ENCODE data around the gene ADCY3.

ADCY3 gene

GRCh38 chr2:24845691-24846090, 74.3 kb downstream of the ADCY3 start:
- no peak overlapping the region for H3K27ac ChIP-seq
- no peak for TF ChIP-seq CTCF (conservative IDR thresholded peaks at IDR 0.05)
- no peak for TF ChIP-seq ZFX (IDR thresholded peaks at IDR 0.05)

- TF ChIP-seq CTCF (conservative IDR thresholded peaks at IDR 0.05) (no peak), ZFX (IDR thresholded peaks at IDR 0.05) (no peak)
- H3K27ac ChIP-seq: no peak overlapping the region
Observed at GRCh38 chr2:24844023-24844685, 75.9 kb downstream of the ADCY3 start.

DNA sequence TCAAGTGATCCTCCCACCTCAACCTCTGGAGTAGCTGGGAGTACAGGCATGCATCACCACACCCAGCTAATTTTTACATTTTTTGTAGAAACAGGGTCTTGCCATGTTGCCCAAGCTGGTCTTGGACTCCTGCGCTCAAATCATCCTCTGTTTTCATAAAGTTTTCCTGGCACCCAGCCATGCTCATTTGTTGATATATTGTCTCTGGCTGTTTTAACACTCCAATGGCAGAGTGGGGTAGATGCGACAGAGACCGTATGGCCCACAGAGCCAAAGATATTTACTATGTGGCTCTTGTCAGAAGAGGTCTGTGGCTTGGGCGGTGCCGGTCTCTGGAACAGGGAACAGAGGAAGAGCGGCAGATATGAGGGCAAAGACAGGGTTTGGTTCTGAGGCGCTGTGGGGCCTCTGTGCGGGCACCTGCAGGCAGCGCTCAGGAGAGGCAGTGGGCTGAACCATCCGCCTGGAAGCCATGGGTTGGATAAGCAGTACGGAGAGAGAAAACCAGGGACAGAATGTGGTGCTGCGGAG, 76.6 kb downstream of the ADCY3 start:
- no peak overlapping the region for H3K27ac ChIP-seq
- TF ChIP-seq CTCF (conservative IDR thresholded peaks at IDR 0.05) (no peak), ZFX (IDR thresholded peaks at IDR 0.05) (no peak)

DNA sequence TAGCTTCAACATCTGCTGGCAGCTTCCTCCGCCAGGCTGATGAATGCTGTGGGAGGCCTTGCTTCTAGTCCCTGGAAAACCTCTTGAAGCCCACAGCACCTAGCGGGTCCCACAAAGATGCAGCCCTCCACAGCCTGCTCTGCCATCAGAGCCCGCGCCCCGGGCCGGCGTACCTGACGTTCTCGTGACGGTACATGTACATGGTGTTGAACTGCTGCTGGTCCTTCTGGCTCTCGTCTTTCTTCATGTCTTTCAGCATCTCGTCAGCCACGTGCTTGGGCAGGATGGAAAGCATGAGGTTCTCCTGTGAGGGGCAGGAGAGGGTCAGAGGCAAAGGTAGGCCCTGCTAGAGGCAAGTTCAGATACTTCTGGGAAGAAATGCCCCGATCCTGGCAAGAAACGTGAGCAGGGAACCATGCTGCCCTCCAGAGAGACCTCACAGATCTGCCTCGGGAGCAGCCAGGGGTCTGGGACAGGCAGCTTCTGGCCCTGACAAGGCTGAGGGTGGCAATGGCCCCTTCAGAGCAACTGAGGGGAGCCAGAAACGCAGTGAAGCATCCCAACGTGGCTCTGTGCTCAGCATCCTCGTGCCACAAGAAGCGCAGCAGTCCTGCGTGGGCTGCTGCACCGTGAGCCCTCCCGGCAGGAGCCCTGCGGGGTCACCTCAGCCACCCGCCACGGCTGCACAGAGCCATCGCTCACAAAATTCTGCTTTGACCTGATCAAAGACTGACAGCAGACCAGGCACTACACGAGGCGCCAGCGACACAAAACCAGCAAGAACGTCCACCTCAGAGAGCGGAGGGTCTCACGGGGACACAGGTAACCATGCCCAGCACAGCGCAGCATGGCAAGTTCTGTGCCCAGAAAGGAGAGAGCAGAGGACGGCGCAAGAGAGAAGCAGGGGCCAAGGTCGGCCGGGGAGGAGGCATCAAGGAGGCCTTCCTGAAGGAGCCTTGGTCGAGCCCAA, 77.7 kb downstream of the ADCY3 start:
- TF ChIP-seq CTCF (conservative IDR thresholded peaks at IDR 0.05) (no peak), ZFX (IDR thresholded peaks at IDR 0.05) (no peak)

GRCh38 chr2:24840962-24841945, 78.8 kb downstream of the ADCY3 start:
- H3K27ac ChIP-seq: no peak overlapping the region
- TF ChIP-seq ZFX (IDR thresholded peaks at IDR 0.05) (no peak), CTCF (conservative IDR thresholded peaks at IDR 0.05) (no peak)

More for the DNA sequence above, 77.7 kb downstream of the ADCY3 start:
- H3K27ac ChIP-seq: no peak overlapping the region

DNA sequence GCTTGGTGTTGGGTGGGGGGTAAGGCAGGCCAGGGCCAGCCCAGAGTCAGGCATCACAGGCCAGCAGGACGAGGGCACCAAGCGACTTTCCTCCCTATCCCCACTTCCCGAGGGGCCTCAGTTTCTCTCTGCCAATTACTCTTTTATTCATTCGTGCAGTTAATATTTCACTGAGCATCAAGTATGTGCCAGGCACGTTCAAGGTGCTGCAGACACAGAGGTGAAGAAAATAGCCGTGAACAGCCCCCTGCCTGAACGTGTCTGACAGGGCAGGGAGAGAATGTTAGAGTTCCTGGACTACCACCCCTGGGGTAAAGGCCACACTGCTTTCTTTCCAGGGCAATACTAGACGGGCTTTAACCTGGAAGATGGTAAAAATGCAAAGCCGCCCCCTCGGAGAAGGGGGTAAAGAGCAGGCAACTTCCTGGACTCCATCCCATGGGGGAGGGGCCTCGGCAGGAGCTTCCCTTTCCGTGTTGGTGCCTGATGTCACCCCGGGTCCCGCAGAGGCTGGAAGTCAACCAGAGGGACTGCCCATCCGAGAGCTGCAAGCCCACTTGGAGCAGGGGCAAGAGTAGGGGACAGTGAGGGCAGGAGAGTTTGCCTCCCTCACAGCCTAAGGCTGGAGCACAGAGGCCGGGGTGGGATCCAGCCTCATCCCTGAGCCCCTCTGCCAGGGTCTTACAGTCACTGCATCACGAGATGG, 79.7 kb downstream of the ADCY3 start:
- TF ChIP-seq CTCF (conservative IDR thresholded peaks at IDR 0.05): no peak
- TF ChIP-seq ZFX (IDR thresholded peaks at IDR 0.05): no peak
- H3K27ac ChIP-seq: no peak overlapping the region

All from C4-2B (cell line).